ENCODE measurements around the gene FSD1L. TPM values are rescaled to one million over a fixed set of nuclear protein-coding genes. Genes with fewer than 3 reads are reported as not detected.
A peak's percentile ranks its signal among the peaks of the same experiment; 100 is the strongest.
"Not testable (repeated sequence)": the region's sequence is repeated elsewhere in the genome, so short reads cannot be mapped to it uniquely, and the experiment has no call there.

Gene FSD1L
- total RNA-seq, 1 donor from 2014 or later = 3.2 TPM

- H3K36me3 Mint-ChIP-seq (ENCODE audit: low read depth) = peaks cover 7% of the 10 kb centered on the region
- no peaks in the 10 kb centered on the region for H3K9me3 Mint-ChIP-seq
- DNase-seq (ENCODE audit: low spot score) = no peak
- no peaks in the 10 kb centered on the region for H3K27me3 Mint-ChIP-seq (ENCODE audit: low read depth)
- no peak overlapping the region for H3K4me3 Mint-ChIP-seq (ENCODE audit: low read depth)
- H3K4me1 Mint-ChIP-seq (ENCODE audit: low read depth) = peaks cover 12% of the 10 kb centered on the region
- H3K27ac Mint-ChIP-seq = no peak overlapping the region
- intact Hi-C loops (cut with micrococcal nuclease) = loop anchor here (10.0 kb wide), 1 partner anchor 309 kb away; the partner anchor contains the start of gene SLC44A1
These were observed 106.2 kb downstream of the FSD1L start for GRCh38 chr9:105554042-105554441.

GRCh38 chr9:105557804-105558610 lies 110.2 kb downstream of the FSD1L start, which contains the start of gene FKTN:
Gene FKTN, plus strand, starts transcription at chr9:105558131. Its CDS starts 16,902 bp downstream, at chr9:105575033.
- intact Hi-C loops (cut with micrococcal nuclease) = loop anchor here (5.0 to 10.0 kb wide), 3 partner anchors 111 to 313 kb away; partner anchors contain the start of genes FSD1L, SLC44A1 and TMEM38B
- peaks cover 13% of the 10 kb centered on the region for H3K4me1 Mint-ChIP-seq (ENCODE audit: low read depth)

GRCh38 chr9:105572455-105572854 lies 124.6 kb downstream of the FSD1L start:
- Mint-ChIP-seq H3K36me3 (ENCODE audit: low read depth) (peaks cover 27% of the 10 kb centered on the region), H3K27ac (no peak overlapping the region), H3K27me3 (ENCODE audit: low read depth) (no peaks in the 10 kb centered on the region), H3K9me3 (peaks cover 26% of the 10 kb centered on the region), H3K4me1 (ENCODE audit: low read depth) (no peaks in the 10 kb centered on the region), H3K4me3 (ENCODE audit: low read depth) (no peak overlapping the region)
- DNase-seq (ENCODE audit: low spot score) = no peak
- intact Hi-C loops (cut with micrococcal nuclease) = no loop called here

More at GRCh38 chr9:105557804-105558610, 110.2 kb downstream of the FSD1L start, which contains the start of gene FKTN:
- Mint-ChIP-seq H3K27me3 (ENCODE audit: low read depth) (no peaks in the 10 kb centered on the region), H3K36me3 (ENCODE audit: low read depth) (peaks cover 26% of the 10 kb centered on the region), H3K27ac (peak within 1 kb of the TSS; percentile 51), H3K9me3 (peaks cover 21% of the 10 kb centered on the region), H3K4me3 (ENCODE audit: low read depth) (peak within 1 kb of the TSS; percentile 90)
- peak; percentile 73 for DNase-seq (ENCODE audit: low spot score)

- peaks cover 15% of the 10 kb centered on the region for H3K9me3 Mint-ChIP-seq
- intact Hi-C loops (cut with micrococcal nuclease); H3K27ac Mint-ChIP-seq; DNase-seq (ENCODE audit: low spot score); H3K27me3 Mint-ChIP-seq (ENCODE audit: low read depth); H3K4me1 Mint-ChIP-seq (ENCODE audit: low read depth); H3K4me3 Mint-ChIP-seq (ENCODE audit: low read depth): not testable (repeated sequence)
- peaks cover 26% of the 10 kb centered on the region for H3K36me3 Mint-ChIP-seq (ENCODE audit: low read depth)
These were observed 132.1 kb downstream of the FSD1L start for GRCh38 chr9:105579952-105580351.

GRCh38 chr9:105581550-105581949 lies 133.7 kb downstream of the FSD1L start:
- H3K27me3 Mint-ChIP-seq (ENCODE audit: low read depth); intact Hi-C loops (cut with micrococcal nuclease); H3K4me3 Mint-ChIP-seq (ENCODE audit: low read depth); H3K4me1 Mint-ChIP-seq (ENCODE audit: low read depth); H3K27ac Mint-ChIP-seq; DNase-seq (ENCODE audit: low spot score): not testable (repeated sequence)
- Mint-ChIP-seq H3K9me3 (peaks cover 10% of the 10 kb centered on the region), H3K36me3 (ENCODE audit: low read depth) (peaks cover 14% of the 10 kb centered on the region)

GRCh38 chr9:105593145-105593544 lies 145.3 kb downstream of the FSD1L start:
- Mint-ChIP-seq H3K4me3 (ENCODE audit: low read depth) (no peak overlapping the region), H3K27ac (no peak overlapping the region), H3K9me3 (peaks cover 21% of the 10 kb centered on the region), H3K27me3 (ENCODE audit: low read depth) (no peaks in the 10 kb centered on the region), H3K36me3 (ENCODE audit: low read depth) (peaks cover 21% of the 10 kb centered on the region), H3K4me1 (ENCODE audit: low read depth) (no peaks in the 10 kb centered on the region)
- no peak for DNase-seq (ENCODE audit: low spot score)
- intact Hi-C loops (cut with micrococcal nuclease) = no loop called here

Other genes starting within 250 kb of the FSD1L start
- gene SLC44A1, start 203.4 kb upstream of the FSD1L start, total RNA-seq = 2.0 and 3.4 TPM in 2 replicates
- gene FKTN, start 110.1 kb downstream of the FSD1L start, total RNA-seq = 10.3 and 11.3 TPM in 2 replicates
- not detected in 2 replicates for gene TAL2, start 214.4 kb downstream of the FSD1L start, total RNA-seq
- gene TMEM38B, start 246.5 kb downstream of the FSD1L start, total RNA-seq = 11.3 and 13.1 TPM in 2 replicates

Data from activated T-helper 2 cell treated with anti-CD3 and anti-CD28 coated beads, Interferon-gamma antibody, Interleukin-2, Interleukin-4, amounts not matched to agents 10 μg/mL and 5 μg/mL and 100 μg/mL, durations not matched to agents 14 hours and 24 hours and 36 hours (primary cell).